Osteoblast (primary cell): Measurements from ENCODE around the gene ABHD10. TPM values are rescaled to one million over a fixed set of nuclear protein-coding genes. Genes with fewer than 3 reads are reported as not detected.

Source experiments
- DNase-seq: peaks from one replicate; pipeline ENCODE4 v3.0.0; 2011; ENCODE audit warnings: low spot score, mixed read lengths; ENCODE audit not compliant: insufficient read length; ENCODE audit errors: missing footprints
- H2AFZ ChIP-seq: 2 replicates; pipeline ENCODE4 v1.6.0; 2011; ENCODE audit warnings: mild to moderate bottlenecking, low read length
- H3K27ac ChIP-seq: 2 replicates; pipeline ENCODE4 v1.5.1; 2011; ENCODE audit warnings: mild to moderate bottlenecking, low read depth, low read length, moderate library complexity
- H3K27me3 ChIP-seq: 2 replicates; pipeline ENCODE4 v1.6.0; 2012; ENCODE audit warnings: mild to moderate bottlenecking, control low read depth, inconsistent platforms, low read length, moderate library complexity; ENCODE audit not compliant: insufficient read depth
- H3K36me3 ChIP-seq: 2 replicates; pipeline ENCODE4 v1.5.1; 2011; ENCODE audit warnings: mild to moderate bottlenecking, low read length, control low read depth, moderate library complexity; ENCODE audit not compliant: insufficient read depth
- H3K4me1 ChIP-seq: 2 replicates; pipeline ENCODE4 v1.5.1; 2011; ENCODE audit warnings: mild to moderate bottlenecking, low read length, control low read depth, moderate library complexity; ENCODE audit not compliant: insufficient read depth
- H3K4me2 ChIP-seq: 2 replicates; pipeline ENCODE4 v1.6.0; 2011; ENCODE audit warnings: mild to moderate bottlenecking, low read length; ENCODE audit not compliant: insufficient read depth
- H3K4me3 ChIP-seq: fragments of 200-600 bp; sonication (generic); 3 replicates; pipeline ENCODE4 v1.5.1; 2012; ENCODE audit warnings: mild to moderate bottlenecking, low read length, inconsistent platforms; ENCODE audit not compliant: insufficient read depth
- H3K79me2 ChIP-seq: 2 replicates; pipeline ENCODE4 v1.6.0; 2012; ENCODE audit warnings: mild to moderate bottlenecking, low read length, control low read depth, inconsistent platforms; ENCODE audit not compliant: insufficient read depth
- H3K9me3 ChIP-seq: 2 replicates; pipeline ENCODE4 v1.5.1; 2011; ENCODE audit warnings: low read depth, low read length, control low read depth
- H4K20me1 ChIP-seq: 2 replicates; pipeline ENCODE4 v1.6.0; 2012; ENCODE audit warnings: mild to moderate bottlenecking, low read length, control low read depth; ENCODE audit not compliant: insufficient read depth
- CTCF ChIP-seq: IDR thresholded peaks from 2 replicates; pipeline ENCODE4 v1.5.1; 2011; ENCODE audit warnings: mild to moderate bottlenecking, low read depth, low read length, moderate library complexity; ENCODE audit errors: extremely low read depth
- total RNA-seq: library from RNA; depleted of rRNA; stranded (reverse); fragments of >200 nt; gene quantifications from 2 replicates; pipeline ENCODE4 v1.2.3, GENCODE V29; 2012

The ABHD10 gene
- total RNA-seq, 1 donor, result 22.8 TPM

DNA sequence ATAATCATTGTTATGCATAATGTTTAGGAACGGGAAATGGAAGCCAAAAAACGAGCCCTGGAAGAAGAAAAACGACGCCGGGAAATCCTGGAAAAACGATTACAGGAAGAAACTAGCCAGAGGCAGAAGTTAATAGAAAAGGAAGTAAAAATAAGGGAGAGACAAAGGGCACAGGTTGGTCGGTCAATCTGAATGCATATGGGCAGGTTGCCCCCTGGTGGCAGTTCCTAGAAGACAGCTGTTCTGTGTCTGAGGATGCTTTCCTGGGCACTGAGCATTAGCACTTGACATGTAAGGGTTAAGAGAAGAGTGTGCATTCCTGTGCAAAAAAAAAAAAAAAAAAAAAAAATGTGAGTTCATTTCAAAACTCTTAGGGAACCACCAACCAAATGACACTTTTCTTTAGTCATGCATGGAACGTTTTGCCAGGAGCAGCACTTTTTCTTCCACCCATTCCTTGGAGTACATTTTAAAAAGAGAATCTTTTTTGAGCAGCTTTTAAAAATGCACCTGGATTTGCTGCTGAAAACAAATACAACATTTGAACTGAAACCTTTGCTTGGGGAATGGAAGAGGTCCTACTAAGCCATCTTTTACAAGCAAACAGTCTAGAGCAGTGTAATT is 11.1 kb upstream of the ABHD10 start:
- TF ChIP-seq CTCF, result peak; percentile 88
- peaks cover 86% of the 10 kb centered on the region for H3K36me3 ChIP-seq
- no peaks in the 10 kb centered on the region for H3K27me3 ChIP-seq
- peak; percentile 13 for DNase-seq
- no peak overlapping the region for H2AFZ ChIP-seq
- no peak overlapping the region for H3K4me3 ChIP-seq
- no peaks in the 10 kb centered on the region for H4K20me1 ChIP-seq
- H3K9me3 ChIP-seq, result no peaks in the 10 kb centered on the region
- H3K4me1 ChIP-seq, result peaks cover 12% of the 10 kb centered on the region
- peak overlapping the region; percentile 30 for H3K27ac ChIP-seq
- H3K4me2 ChIP-seq, result no peak overlapping the region
- H3K79me2 ChIP-seq, result no peaks in the 10 kb centered on the region

GRCh38 chr3:111968319-111969054 is 10.3 kb upstream of the ABHD10 start:
- peaks cover 7% of the 10 kb centered on the region for H3K4me1 ChIP-seq
- H3K27me3 ChIP-seq, result no peaks in the 10 kb centered on the region
- peaks cover 88% of the 10 kb centered on the region for H3K36me3 ChIP-seq
- H4K20me1 ChIP-seq, result no peaks in the 10 kb centered on the region
- no peak overlapping the region for H3K4me2 ChIP-seq
- H2AFZ ChIP-seq, result no peak overlapping the region
- no peak for TF ChIP-seq CTCF
- no peaks in the 10 kb centered on the region for H3K79me2 ChIP-seq
- peak overlapping the region; percentile 30 for H3K27ac ChIP-seq
- DNase-seq, result no peak
- no peaks in the 10 kb centered on the region for H3K9me3 ChIP-seq
- H3K4me3 ChIP-seq, result no peak overlapping the region

DNA sequence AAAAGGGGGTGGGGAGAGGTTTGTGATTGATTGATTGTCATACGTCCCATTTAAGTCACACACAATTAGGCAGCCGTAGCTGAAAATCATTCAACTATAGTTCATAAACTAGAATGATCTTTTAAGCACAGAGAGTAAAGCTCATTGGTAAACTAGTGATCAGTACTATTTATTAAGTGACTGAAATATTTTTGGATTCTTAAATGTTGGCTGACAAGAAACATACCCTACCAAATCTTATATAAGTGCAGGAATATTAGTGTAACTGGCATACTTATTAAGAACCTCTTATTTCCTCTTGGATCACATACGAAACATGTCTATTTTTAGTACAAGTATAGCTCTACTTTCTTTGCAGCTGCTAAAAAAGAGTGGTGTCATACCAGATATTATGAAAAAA is 8.4 kb upstream of the ABHD10 start:
- Histone ChIP-seq H3K27me3 (no peaks in the 10 kb centered on the region), H4K20me1 (no peaks in the 10 kb centered on the region), H3K79me2 (no peaks in the 10 kb centered on the region), H3K27ac (no peak overlapping the region), H3K36me3 (peaks cover 89% of the 10 kb centered on the region), H3K4me2 (no peak overlapping the region), H2AFZ (no peak overlapping the region), H3K4me3 (no peak overlapping the region), H3K4me1 (peaks cover 3% of the 10 kb centered on the region), H3K9me3 (no peaks in the 10 kb centered on the region)
- no peak for TF ChIP-seq CTCF
- DNase-seq, result no peak

GRCh38 chr3:111971533-111972130 is 7.2 kb upstream of the ABHD10 start:
- TF ChIP-seq CTCF, result no peak
- Histone ChIP-seq H3K27ac (no peak overlapping the region), H2AFZ (no peak overlapping the region), H3K4me3 (no peak overlapping the region), H3K36me3 (peaks cover 77% of the 10 kb centered on the region), H4K20me1 (no peaks in the 10 kb centered on the region), H3K27me3 (no peaks in the 10 kb centered on the region), H3K9me3 (no peaks in the 10 kb centered on the region), H3K4me1 (peaks cover 3% of the 10 kb centered on the region), H3K79me2 (no peaks in the 10 kb centered on the region), H3K4me2 (no peak overlapping the region)
- no peak for DNase-seq
